Measurements from ENCODE around the gene CFAP74.

DNA sequence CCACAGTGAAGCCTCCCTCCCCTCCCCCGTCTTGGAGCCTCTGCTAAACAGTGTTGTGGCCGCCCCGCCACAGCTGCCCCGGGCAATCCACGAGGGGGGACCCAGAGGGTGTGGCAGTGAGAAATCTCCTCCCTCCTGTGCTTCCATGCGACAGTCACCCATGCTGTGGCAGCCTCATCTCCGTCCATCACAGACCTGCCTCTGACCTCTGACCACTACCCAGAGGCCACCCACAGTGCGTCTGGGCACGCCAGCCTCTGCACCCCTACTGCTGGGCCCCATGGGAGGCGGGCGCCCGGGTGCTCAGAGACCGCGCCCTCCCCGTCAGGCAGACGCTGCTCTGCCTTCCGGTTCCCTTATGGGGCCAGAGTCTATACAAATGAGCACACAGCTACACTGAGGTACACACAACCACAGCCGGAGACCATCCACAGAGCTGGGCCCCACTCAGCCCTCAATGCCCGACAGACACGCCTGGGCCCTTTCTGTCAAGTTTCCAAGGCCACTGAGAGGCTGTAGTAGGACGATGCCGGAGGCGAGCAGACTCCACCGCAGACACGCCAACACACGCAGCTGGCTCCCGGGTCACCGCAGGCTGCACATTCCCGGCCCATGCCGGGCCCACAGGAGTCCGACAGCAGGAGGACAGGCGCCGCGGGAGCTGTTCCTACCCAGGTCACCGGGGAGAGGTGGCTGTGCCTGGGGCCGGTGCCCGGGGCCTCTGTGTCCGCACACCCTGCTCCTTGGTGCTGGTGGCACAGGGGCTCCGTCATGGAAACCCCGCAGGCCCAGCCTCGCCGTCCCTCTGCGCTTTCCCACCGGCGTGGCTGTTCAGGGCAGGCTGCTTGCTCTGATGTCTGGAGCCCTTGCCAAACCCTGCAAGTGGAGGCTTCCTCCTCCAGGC lies 60.6 kb downstream of the CFAP74 start:
- TF ChIP-seq, protein P1, sequence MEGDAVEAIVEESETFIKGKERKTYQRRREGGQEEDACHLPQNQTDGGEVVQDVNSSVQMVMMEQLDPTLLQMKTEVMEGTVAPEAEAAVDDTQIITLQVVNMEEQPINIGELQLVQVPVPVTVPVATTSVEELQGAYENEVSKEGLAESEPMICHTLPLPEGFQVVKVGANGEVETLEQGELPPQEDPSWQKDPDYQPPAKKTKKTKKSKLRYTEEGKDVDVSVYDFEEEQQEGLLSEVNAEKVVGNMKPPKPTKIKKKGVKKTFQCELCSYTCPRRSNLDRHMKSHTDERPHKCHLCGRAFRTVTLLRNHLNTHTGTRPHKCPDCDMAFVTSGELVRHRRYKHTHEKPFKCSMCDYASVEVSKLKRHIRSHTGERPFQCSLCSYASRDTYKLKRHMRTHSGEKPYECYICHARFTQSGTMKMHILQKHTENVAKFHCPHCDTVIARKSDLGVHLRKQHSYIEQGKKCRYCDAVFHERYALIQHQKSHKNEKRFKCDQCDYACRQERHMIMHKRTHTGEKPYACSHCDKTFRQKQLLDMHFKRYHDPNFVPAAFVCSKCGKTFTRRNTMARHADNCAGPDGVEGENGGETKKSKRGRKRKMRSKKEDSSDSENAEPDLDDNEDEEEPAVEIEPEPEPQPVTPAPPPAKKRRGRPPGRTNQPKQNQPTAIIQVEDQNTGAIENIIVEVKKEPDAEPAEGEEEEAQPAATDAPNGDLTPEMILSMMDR (IDR thresholded peaks at IDR 0.05) = no peak
- TF ChIP-seq POLR2A (IDR thresholded peaks at IDR 0.05) = no peak
